Activated B cell treated with CpG ODN at 0.5 μM for 24 hours (primary cell): ENCODE measurements around the gene PEPD. TPM values are rescaled to one million over a fixed set of nuclear protein-coding genes. Genes with fewer than 3 reads are reported as not detected.

Source experiments
- ATAC-seq: fragments of 200-7000 bp; cut with Tn5 transposase; one replicate; pipeline ENCODE4 v1.10.0; 2021; ENCODE audit warnings: low read depth, mild to moderate bottlenecking, moderate library complexity
- CTCF ChIA-PET: fragments of 350-600 bp; sonication (Branson Sonifier 250); formaldehyde crosslinking; loops from one replicate; lab custom pipeline; 2021; ENCODE audit warnings: antibody characterized with exemption; lab: Charles Lee
- POLR2A ChIA-PET: fragments of 350-600 bp; sonication (Branson Sonifier 250); formaldehyde crosslinking; loops from one replicate; lab custom pipeline; 2021; ENCODE audit warnings: antibody characterized with exemption; lab: Charles Lee
- DNase-seq: peaks from one replicate; pipeline ENCODE4 v3.0.0; 2022
- H3K27ac Mint-ChIP-seq: one replicate; pipeline ENCODE4 v1.8.0; 2020; ENCODE audit warnings: mixed read lengths
- H3K27me3 Mint-ChIP-seq: one replicate; pipeline ENCODE4 v1.8.0; 2021; ENCODE audit warnings: mixed read lengths
- H3K36me3 Mint-ChIP-seq: one replicate; pipeline ENCODE4 v1.8.0; 2021; ENCODE audit warnings: low read depth, mixed read lengths
- H3K4me1 Mint-ChIP-seq: one replicate; pipeline ENCODE4 v1.8.0; 2021; ENCODE audit warnings: mixed read lengths
- H3K4me3 Mint-ChIP-seq: one replicate; pipeline ENCODE4 v1.8.0; 2020; ENCODE audit warnings: mild to moderate bottlenecking, mixed read lengths
- H3K9me3 Mint-ChIP-seq: one replicate; pipeline ENCODE4 v1.8.0; 2020; ENCODE audit warnings: mixed read lengths
- intact Hi-C: fragments of 100-400 bp; cut with micrococcal nuclease; formaldehyde crosslinking; loops from one replicate; pipeline ENCODE4 v1.15.1; 2024
- total RNA-seq: library from RNA; stranded (reverse); gene quantifications from 2 replicates; pipeline ENCODE4 v1.2.3, GENCODE V29; 2022
- TF ChIP-seq, protein P1 (sequence below): fragments of 200-600 bp; IDR thresholded peaks from one replicate; pipeline ENCODE4 v1.8.0; 2022; ENCODE audit warnings: antibody characterized with exemption, mild to moderate bottlenecking

PEPD gene
- total RNA-seq, 1 donor from 2014 or later, result 49.1 TPM

DNA sequence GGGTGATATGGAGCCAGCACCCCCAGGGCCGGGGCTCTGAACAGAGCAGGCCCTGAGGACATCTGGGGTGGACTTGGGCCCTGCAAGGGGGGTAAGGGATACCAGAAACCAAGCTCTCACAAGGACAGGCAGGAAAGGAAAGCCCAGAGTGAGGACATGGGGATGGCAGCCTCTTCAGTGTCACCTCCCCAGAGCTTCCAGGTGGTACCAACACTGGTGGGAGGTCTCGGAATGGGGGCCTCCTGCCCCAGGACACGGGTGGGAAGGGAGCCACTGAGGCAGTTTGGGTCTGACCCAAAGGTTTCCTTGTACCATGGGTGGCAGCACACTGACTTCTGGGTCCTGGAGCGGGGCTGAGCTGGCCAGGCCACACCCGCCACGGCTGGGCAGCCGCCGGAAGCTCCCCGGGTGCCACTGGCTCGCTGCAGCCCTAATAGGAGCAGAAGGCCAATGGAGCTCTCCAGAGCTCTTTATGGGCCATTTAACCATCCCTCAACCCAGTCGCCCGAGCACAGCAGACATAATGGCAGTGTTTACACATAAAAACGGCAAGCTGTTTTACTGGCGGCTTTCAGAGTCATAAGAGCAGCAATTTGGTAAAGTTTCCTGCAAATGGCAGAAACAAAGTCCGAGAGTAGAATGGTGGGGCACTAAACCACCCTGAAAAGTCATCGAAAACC, 59.3 kb downstream of the PEPD start:
- Mint-ChIP-seq H3K4me1 (no peaks in the 10 kb centered on the region), H3K4me3 (no peak overlapping the region), H3K36me3 (peaks cover 21% of the 10 kb centered on the region), H3K27ac (no peak overlapping the region), H3K27me3 (no peaks in the 10 kb centered on the region), H3K9me3 (no peaks in the 10 kb centered on the region)
- TF ChIP-seq, protein P1, sequence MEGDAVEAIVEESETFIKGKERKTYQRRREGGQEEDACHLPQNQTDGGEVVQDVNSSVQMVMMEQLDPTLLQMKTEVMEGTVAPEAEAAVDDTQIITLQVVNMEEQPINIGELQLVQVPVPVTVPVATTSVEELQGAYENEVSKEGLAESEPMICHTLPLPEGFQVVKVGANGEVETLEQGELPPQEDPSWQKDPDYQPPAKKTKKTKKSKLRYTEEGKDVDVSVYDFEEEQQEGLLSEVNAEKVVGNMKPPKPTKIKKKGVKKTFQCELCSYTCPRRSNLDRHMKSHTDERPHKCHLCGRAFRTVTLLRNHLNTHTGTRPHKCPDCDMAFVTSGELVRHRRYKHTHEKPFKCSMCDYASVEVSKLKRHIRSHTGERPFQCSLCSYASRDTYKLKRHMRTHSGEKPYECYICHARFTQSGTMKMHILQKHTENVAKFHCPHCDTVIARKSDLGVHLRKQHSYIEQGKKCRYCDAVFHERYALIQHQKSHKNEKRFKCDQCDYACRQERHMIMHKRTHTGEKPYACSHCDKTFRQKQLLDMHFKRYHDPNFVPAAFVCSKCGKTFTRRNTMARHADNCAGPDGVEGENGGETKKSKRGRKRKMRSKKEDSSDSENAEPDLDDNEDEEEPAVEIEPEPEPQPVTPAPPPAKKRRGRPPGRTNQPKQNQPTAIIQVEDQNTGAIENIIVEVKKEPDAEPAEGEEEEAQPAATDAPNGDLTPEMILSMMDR, result no peak
- no peak for DNase-seq
- ChIA-PET POLR2A (no interaction called here), CTCF (no interaction called here)
- intact Hi-C loops, result no loop called here
- ATAC-seq, result no peak

DNA sequence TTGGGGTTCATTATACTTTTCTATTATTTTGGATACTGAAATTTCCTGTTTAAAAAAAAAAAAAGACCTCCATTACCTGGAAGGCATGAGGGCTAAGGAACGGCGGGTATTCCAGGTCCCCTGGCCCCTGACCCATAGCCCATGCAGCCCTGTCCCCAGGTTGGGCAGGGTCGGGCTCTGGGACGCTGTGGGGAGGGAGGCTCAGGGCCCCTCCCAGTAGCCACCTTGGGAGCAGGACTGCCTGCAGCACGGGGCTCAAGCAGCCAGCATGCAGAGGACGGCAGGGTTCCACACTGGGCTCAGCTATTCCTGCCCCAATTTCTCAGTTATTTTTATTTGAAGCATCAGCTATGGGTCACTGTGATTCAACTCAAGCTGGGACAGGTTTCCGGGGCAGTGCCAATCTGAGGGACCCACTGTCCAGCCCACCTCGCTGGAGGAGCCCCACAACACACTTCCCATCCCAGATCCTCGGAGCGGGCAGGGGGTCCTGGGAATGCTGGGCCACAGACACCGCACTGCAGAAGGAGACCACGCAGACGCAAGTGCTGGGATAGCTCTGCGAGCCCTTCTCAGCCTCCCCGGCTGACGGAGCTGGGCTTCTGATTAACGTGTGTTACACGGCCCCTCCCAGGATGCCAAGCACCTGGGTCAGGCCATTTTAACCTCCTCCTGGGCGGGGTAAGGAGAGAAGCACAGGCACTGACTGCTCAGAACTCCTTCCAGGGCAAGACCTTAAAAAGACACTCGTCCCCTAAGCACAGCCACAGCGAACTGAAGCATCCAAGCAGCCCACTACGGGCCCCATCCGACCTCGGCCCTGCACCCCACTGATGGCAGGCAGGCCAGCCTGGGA, 60.1 kb downstream of the PEPD start:
- CTCF ChIA-PET, result no interaction called here
- TF ChIP-seq, protein P1, result no peak
- POLR2A ChIA-PET, result no interaction called here
- no peaks in the 10 kb centered on the region for H3K4me1 Mint-ChIP-seq
- intact Hi-C loops, result no loop called here
- peaks cover 23% of the 10 kb centered on the region for H3K36me3 Mint-ChIP-seq
- H3K4me3 Mint-ChIP-seq, result no peak overlapping the region
- H3K27ac Mint-ChIP-seq, result no peak overlapping the region
- no peaks in the 10 kb centered on the region for H3K9me3 Mint-ChIP-seq
- ATAC-seq (no peak), DNase-seq (no peak)
- H3K27me3 Mint-ChIP-seq, result no peaks in the 10 kb centered on the region

DNA sequence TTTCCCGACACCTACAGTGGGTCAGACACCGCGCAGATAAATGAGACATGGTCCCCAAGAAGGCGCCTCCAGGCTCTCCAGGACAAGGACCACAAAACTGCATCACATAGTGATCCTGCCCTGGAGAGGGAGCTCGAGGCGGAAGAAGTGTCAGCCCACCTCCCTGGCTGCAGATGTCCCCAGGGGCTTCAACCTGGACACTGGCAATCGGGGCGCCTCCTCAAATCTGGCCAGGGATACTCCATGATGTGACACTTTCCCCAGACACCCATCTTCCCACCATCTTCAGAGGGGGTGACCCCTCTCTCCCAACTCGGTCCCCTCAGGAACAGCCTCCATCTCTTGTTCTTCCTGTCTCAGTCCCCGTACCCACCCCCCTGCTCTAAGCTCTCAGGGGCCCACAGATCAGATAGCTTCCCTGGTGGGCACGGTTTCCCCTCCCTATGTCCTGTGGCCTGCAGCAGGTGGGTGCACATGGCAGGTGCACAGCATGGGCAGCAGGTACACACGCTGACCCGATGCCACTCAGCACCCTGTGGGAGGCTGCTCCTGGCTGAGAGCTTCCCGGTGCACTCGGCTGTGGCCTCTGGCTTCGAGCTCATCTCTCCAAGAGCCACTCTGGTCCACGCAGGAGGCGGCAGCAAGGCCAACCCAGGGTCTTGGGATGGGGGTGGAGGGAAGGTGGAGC, 61.2 kb downstream of the PEPD start:
- intact Hi-C loops, result no loop called here
- CTCF ChIA-PET, result no interaction called here
- H3K4me3 Mint-ChIP-seq, result no peak overlapping the region

GRCh38 chr19:33459222-33460090, 62.1 kb downstream of the PEPD start:
- H3K4me1 Mint-ChIP-seq, result no peaks in the 10 kb centered on the region
- H3K9me3 Mint-ChIP-seq, result no peaks in the 10 kb centered on the region
- ATAC-seq (no peak), DNase-seq (no peak)
- intact Hi-C loops, result no loop called here
- ChIA-PET POLR2A (no interaction called here), CTCF (no interaction called here)
- H3K27me3 Mint-ChIP-seq, result no peaks in the 10 kb centered on the region
- TF ChIP-seq, protein P1, result no peak
- H3K4me3 Mint-ChIP-seq, result no peak overlapping the region
- peaks cover 23% of the 10 kb centered on the region for H3K36me3 Mint-ChIP-seq
- no peak overlapping the region for H3K27ac Mint-ChIP-seq

More for the DNA sequence above, 61.2 kb downstream of the PEPD start:
- H3K36me3 Mint-ChIP-seq, result peaks cover 23% of the 10 kb centered on the region
- H3K27me3 Mint-ChIP-seq, result no peaks in the 10 kb centered on the region
- no peaks in the 10 kb centered on the region for H3K4me1 Mint-ChIP-seq
- POLR2A ChIA-PET, result no interaction called here
- DNase-seq (no peak), ATAC-seq (no peak)
- TF ChIP-seq, protein P1, result no peak
- no peaks in the 10 kb centered on the region for H3K9me3 Mint-ChIP-seq
- no peak overlapping the region for H3K27ac Mint-ChIP-seq
